Karpas-422 (cell line): Measurements from ENCODE around the gene LRRC8C. TPM values are rescaled to one million over a fixed set of nuclear protein-coding genes. Genes with fewer than 3 reads are reported as not detected.

ENCODE experiments used
- DNase-seq: peaks from one replicate; pipeline ENCODE4 v3.0.0-alpha.2; 2015
- H2AFZ ChIP-seq: fragments of 200-600 bp; sonication (generic); 2 replicates; pipeline ENCODE4 v1.6.1; 2014; ENCODE audit warnings: antibody characterized with exemption, low read length, mixed read lengths
- H3K27ac ChIP-seq: fragments of 200-600 bp; sonication (generic); 2 replicates; pipeline ENCODE4 v1.5.1; 2014; ENCODE audit warnings: mild to moderate bottlenecking, low read length, moderate library complexity
- H3K27me3 ChIP-seq: fragments of 200-600 bp; sonication (generic); 2 replicates; pipeline ENCODE4 v1.6.1; 2014; ENCODE audit warnings: low read length, mixed read lengths
- H3K36me3 ChIP-seq: fragments of 200-600 bp; sonication (generic); 2 replicates; pipeline ENCODE4 v1.6.1; 2014; ENCODE audit warnings: low read length, mixed read lengths; ENCODE audit not compliant: insufficient read depth
- H3K4me1 ChIP-seq: fragments of 200-600 bp; sonication (generic); 2 replicates; pipeline ENCODE4 v1.6.1; 2014; ENCODE audit warnings: mild to moderate bottlenecking, low read length, mixed read lengths
- H3K4me2 ChIP-seq: fragments of 200-600 bp; sonication (generic); 2 replicates; pipeline ENCODE4 v1.6.1; 2014; ENCODE audit warnings: low read length, low read depth, mild to moderate bottlenecking; ENCODE audit not compliant: poor library complexity, severe bottlenecking
- H3K4me3 ChIP-seq: fragments of 200-600 bp; sonication (generic); 2 replicates; pipeline ENCODE4 v1.5.1; 2014; ENCODE audit warnings: mild to moderate bottlenecking, antibody characterized with exemption, low read length, mixed read lengths
- H3K79me2 ChIP-seq: fragments of 200-600 bp; sonication (generic); 2 replicates; pipeline ENCODE4 v1.6.1; 2014; ENCODE audit warnings: mild to moderate bottlenecking, low read length, mixed read lengths
- H3K9ac ChIP-seq: fragments of 200-600 bp; sonication (generic); 2 replicates; pipeline ENCODE4 v1.6.0; 2014; ENCODE audit warnings: low read length
- H3K9me2 ChIP-seq: fragments of 200-600 bp; sonication (generic), shearing (Covaris generic); replicated peaks from 2 replicates; pipeline ENCODE4 v1.6.0; 2014; ENCODE audit warnings: mild to moderate bottlenecking, low read length, moderate library complexity; ENCODE audit not compliant: insufficient read depth
- H3K9me3 ChIP-seq: fragments of 300-700, 200-600 bp; sonication (generic); 2 replicates; pipeline ENCODE4 v1.6.1; 2014; ENCODE audit warnings: low read length, mixed read lengths
- H4K20me1 ChIP-seq: fragments of 200-600 bp; sonication (generic); 2 replicates; pipeline ENCODE4 v1.6.1; 2014; ENCODE audit warnings: mild to moderate bottlenecking, antibody characterized with exemption, low read length, low read depth; ENCODE audit not compliant: insufficient read depth
- total RNA-seq: library from RNA; depleted of rRNA; stranded (reverse); fragments of >200 nt; shearing (Covaris generic); gene quantifications from 2 replicates; pipeline ENCODE4 v1.2.3, GENCODE V29; 2014; ENCODE audit warnings: low replicate concordance

Gene LRRC8C
- total RNA-seq, 1 experiment from 2014 or later, result 8.3 TPM

GRCh38 chr1:89672489-89673183, 39.7 kb downstream of the LRRC8C start:
- Histone ChIP-seq H3K4me2 (no peak overlapping the region), H3K36me3 (no peaks in the 10 kb centered on the region), H3K9ac (no peak overlapping the region), H4K20me1 (no peaks in the 10 kb centered on the region), H2AFZ (no peak overlapping the region), H3K4me3 (no peak overlapping the region), H3K9me2 (no peaks in the 10 kb centered on the region), H3K9me3 (no peaks in the 10 kb centered on the region), H3K27me3 (no peaks in the 10 kb centered on the region), H3K79me2 (no peaks in the 10 kb centered on the region), H3K4me1 (peaks cover 37% of the 10 kb centered on the region), H3K27ac (no peak overlapping the region)
- no peak for DNase-seq

GRCh38 chr1:89673251-89673650, 40.3 kb downstream of the LRRC8C start:
- no peak overlapping the region for H2AFZ ChIP-seq
- H4K20me1 ChIP-seq, result no peaks in the 10 kb centered on the region
- H3K9me3 ChIP-seq, result no peaks in the 10 kb centered on the region
- peaks cover 31% of the 10 kb centered on the region for H3K4me1 ChIP-seq
- H3K36me3 ChIP-seq, result no peaks in the 10 kb centered on the region
- H3K79me2 ChIP-seq, result no peaks in the 10 kb centered on the region
- no peaks in the 10 kb centered on the region for H3K9me2 ChIP-seq
- H3K4me2 ChIP-seq, result no peak overlapping the region
- no peak overlapping the region for H3K4me3 ChIP-seq
- DNase-seq, result no peak
- no peak overlapping the region for H3K27ac ChIP-seq
- no peak overlapping the region for H3K9ac ChIP-seq
- H3K27me3 ChIP-seq, result no peaks in the 10 kb centered on the region

GRCh38 chr1:89675677-89676076, 42.8 kb downstream of the LRRC8C start:
- H3K36me3 ChIP-seq, result no peaks in the 10 kb centered on the region
- no peaks in the 10 kb centered on the region for H3K79me2 ChIP-seq
- H4K20me1 ChIP-seq, result no peaks in the 10 kb centered on the region
- no peak overlapping the region for H3K4me2 ChIP-seq
- no peak overlapping the region for H3K9ac ChIP-seq
- H3K4me3 ChIP-seq, result no peak overlapping the region
- DNase-seq, result no peak
- H3K9me3 ChIP-seq, result no peaks in the 10 kb centered on the region
- no peaks in the 10 kb centered on the region for H3K27me3 ChIP-seq
- peaks cover 13% of the 10 kb centered on the region for H3K4me1 ChIP-seq
- H2AFZ ChIP-seq, result no peak overlapping the region
- no peak overlapping the region for H3K27ac ChIP-seq
- H3K9me2 ChIP-seq, result no peaks in the 10 kb centered on the region

GRCh38 chr1:89681045-89681729, 48.3 kb downstream of the LRRC8C start:
- H3K9me2 ChIP-seq, result no peaks in the 10 kb centered on the region
- H4K20me1 ChIP-seq, result no peaks in the 10 kb centered on the region
- peaks cover 20% of the 10 kb centered on the region for H3K4me1 ChIP-seq
- H2AFZ ChIP-seq, result no peak overlapping the region
- H3K27me3 ChIP-seq, result no peaks in the 10 kb centered on the region
- no peak overlapping the region for H3K4me3 ChIP-seq
- peak overlapping the region; percentile 45 for H3K4me2 ChIP-seq
- H3K9me3 ChIP-seq, result 0 out of 2 replicates have a peak, but pooled peaks cover 3% of the 10 kb centered on the region
- H3K79me2 ChIP-seq, result no peaks in the 10 kb centered on the region
- H3K36me3 ChIP-seq, result no peaks in the 10 kb centered on the region
- DNase-seq, result peak; percentile 83
- no peak overlapping the region for H3K9ac ChIP-seq
- H3K27ac ChIP-seq, result peak overlapping the region; percentile 84

- no peak overlapping the region for H3K4me3 ChIP-seq
- no peak for DNase-seq
- H3K79me2 ChIP-seq, result no peaks in the 10 kb centered on the region
- H3K27me3 ChIP-seq, result no peaks in the 10 kb centered on the region
- H3K27ac ChIP-seq, result no peak overlapping the region
- no peaks in the 10 kb centered on the region for H3K9me2 ChIP-seq
- H4K20me1 ChIP-seq, result no peaks in the 10 kb centered on the region
- H3K9me3 ChIP-seq, result 0 out of 2 replicates have a peak, but pooled peaks cover 3% of the 10 kb centered on the region
- H3K4me1 ChIP-seq, result peaks cover 20% of the 10 kb centered on the region
- H2AFZ ChIP-seq, result no peak overlapping the region
- H3K9ac ChIP-seq, result no peak overlapping the region
- H3K4me2 ChIP-seq, result no peak overlapping the region
- H3K36me3 ChIP-seq, result no peaks in the 10 kb centered on the region
Observed at GRCh38 chr1:89682611-89683010, 49.7 kb downstream of the LRRC8C start.

- no peaks in the 10 kb centered on the region for H3K9me2 ChIP-seq
- no peak overlapping the region for H3K4me2 ChIP-seq
- H3K9ac ChIP-seq, result no peak overlapping the region
- DNase-seq, result no peak
- H3K9me3 ChIP-seq, result 0 out of 2 replicates have a peak, but pooled peaks cover 3% of the 10 kb centered on the region
- H2AFZ ChIP-seq, result no peak overlapping the region
- no peaks in the 10 kb centered on the region for H4K20me1 ChIP-seq
- H3K4me1 ChIP-seq, result peaks cover 16% of the 10 kb centered on the region
- no peak overlapping the region for H3K4me3 ChIP-seq
- H3K27ac ChIP-seq, result no peak overlapping the region
- H3K27me3 ChIP-seq, result no peaks in the 10 kb centered on the region
- no peaks in the 10 kb centered on the region for H3K36me3 ChIP-seq
- H3K79me2 ChIP-seq, result no peaks in the 10 kb centered on the region
Observed at GRCh38 chr1:89685461-89685860, 52.5 kb downstream of the LRRC8C start.

GRCh38 chr1:89686520-89686919, 53.6 kb downstream of the LRRC8C start:
- H3K79me2 ChIP-seq, result no peaks in the 10 kb centered on the region

GRCh38 chr1:89687254-89687653, 54.3 kb downstream of the LRRC8C start:
- no peaks in the 10 kb centered on the region for H3K79me2 ChIP-seq
- H3K36me3 ChIP-seq, result no peaks in the 10 kb centered on the region
- peaks cover 5% of the 10 kb centered on the region for H3K4me1 ChIP-seq
- no peak overlapping the region for H3K4me2 ChIP-seq
- H3K9me3 ChIP-seq, result 0 out of 2 replicates have a peak, but pooled peaks cover 3% of the 10 kb centered on the region
- H3K9me2 ChIP-seq, result no peaks in the 10 kb centered on the region
- H2AFZ ChIP-seq, result no peak overlapping the region
- no peak overlapping the region for H3K4me3 ChIP-seq
- no peaks in the 10 kb centered on the region for H3K27me3 ChIP-seq
- H3K9ac ChIP-seq, result no peak overlapping the region
- no peak overlapping the region for H3K27ac ChIP-seq
- no peaks in the 10 kb centered on the region for H4K20me1 ChIP-seq
- no peak for DNase-seq

More at GRCh38 chr1:89686520-89686919, 53.6 kb downstream of the LRRC8C start:
- Histone ChIP-seq H3K4me2 (no peak overlapping the region), H3K4me3 (no peak overlapping the region), H3K27ac (no peak overlapping the region), H3K9me2 (no peaks in the 10 kb centered on the region), H3K9me3 (0 out of 2 replicates have a peak, but pooled peaks cover 3% of the 10 kb centered on the region), H3K4me1 (peaks cover 5% of the 10 kb centered on the region), H3K36me3 (no peaks in the 10 kb centered on the region), H3K27me3 (no peaks in the 10 kb centered on the region), H4K20me1 (no peaks in the 10 kb centered on the region), H3K9ac (no peak overlapping the region), H2AFZ (no peak overlapping the region)
- no peak for DNase-seq
